Prostate gland (tissue), 2 donors: ENCODE results near the gene SLC8A2.

Experiments
- CTCF ChIP-seq, 4 experiments: fragments of 200-600 bp in 2 of 4; fragments of 450-650 bp in 2 of 4; sonication (generic) in 2 of 4; IDR thresholded peaks; 1 replicate in 3 of 4; 2 replicates in 1 of 4; pipeline ENCODE4 v1.5.1; 2016 to 2019; ENCODE audit warnings: antibody characterized with exemption in 4 of 4, mild to moderate bottlenecking in 2 of 4, moderate library complexity in 2 of 4
- POLR2A ChIP-seq: fragments of 450-650 bp; IDR thresholded peaks from one replicate; pipeline ENCODE4 v1.6.1; 2016; ENCODE audit warnings: antibody characterized with exemption, mild to moderate bottlenecking
- POLR2AphosphoS5 ChIP-seq: sonication (generic); formaldehyde crosslinking; IDR thresholded peaks from one replicate; pipeline ENCODE4 v1.6.1; 2017; ENCODE audit warnings: antibody characterized with exemption

GRCh38 chr19:47492137-47492533, 20.4 kb upstream of the SLC8A2 start:
- no peak for TF ChIP-seq CTCF (IDR thresholded peaks at IDR 0.05)
- TF ChIP-seq POLR2A = no peak
- TF ChIP-seq POLR2AphosphoS5 = no peak
